ENCODE measurements around the gene PRRX2. TPM values are rescaled to one million over a fixed set of nuclear protein-coding genes. Genes with fewer than 3 reads are reported as not detected.
A peak's percentile ranks its signal among the peaks of the same experiment; 100 is the strongest.

The PRRX2 gene
- total and polyA plus RNA-seq, 2 of the 13 experiments (the other 11 are each of a cell fraction or from before 2014, with no cell fraction given), result 0.05 TPM; not detected in 1

- TF ChIP-seq HOMEZ (CRISPR knock-in tag; IDR thresholded peaks at IDR 0.05; ENCODE audit: low read depth), result no peak
- peak; percentile 55; the same call in 1 of the 2 replicates for TF ChIP-seq ZNF580 (CRISPR knock-in tag; IDR thresholded peaks at IDR 0.05; ENCODE audit: borderline replicate concordance, low read depth)
- no peak for TF ChIP-seq TRIM22 (IDR thresholded peaks at IDR 0.05)
- TF ChIP-seq GLI4 (CRISPR knock-in tag; IDR thresholded peaks at IDR 0.05; ENCODE audit: borderline replicate concordance), result 0 out of 2 replicates have a peak, but pooled peaks have one; percentile 76
- TF ChIP-seq ZBTB21 (CRISPR knock-in tag; IDR thresholded peaks at IDR 0.05), result no peak
- TF ChIP-seq ZNF367 (CRISPR knock-in tag; IDR thresholded peaks at IDR 0.05; ENCODE audit: borderline replicate concordance), result no peak
- no peak for TF ChIP-seq ZNF17 (CRISPR knock-in tag; IDR thresholded peaks at IDR 0.05)
- no peak for TF ChIP-seq ZNF33A (CRISPR knock-in tag; IDR thresholded peaks at IDR 0.05; ENCODE audit: borderline replicate concordance)
- TF ChIP-seq ZBTB7A (CRISPR knock-in tag; IDR thresholded peaks at IDR 0.05), result no peak; the same call in 1 of the 2 replicates
- TF ChIP-seq HDAC1 (CRISPR knock-in tag; IDR thresholded peaks at IDR 0.05), result peak; percentile 34; the same call in 1 of the 2 replicates
- TF ChIP-seq HNF1A (IDR thresholded peaks at IDR 0.05; ENCODE audit: low read depth), result no peak
- no peak for TF ChIP-seq HNF1A (CRISPR knock-in tag; IDR thresholded peaks at IDR 0.05; ENCODE audit: borderline replicate concordance)
- TF ChIP-seq MYC (CRISPR knock-in tag; IDR thresholded peaks at IDR 0.05; ENCODE audit: borderline replicate concordance), result no peak
- no peak for TF ChIP-seq RELA (CRISPR knock-in tag; IDR thresholded peaks at IDR 0.05)
- no peak for TF ChIP-seq ZNF224 (CRISPR knock-in tag; IDR thresholded peaks at IDR 0.05)
- TF ChIP-seq SPEN (CRISPR knock-in tag; IDR thresholded peaks at IDR 0.05; ENCODE audit: low read depth), result no peak
- TF ChIP-seq MZF1 (CRISPR knock-in tag; IDR thresholded peaks at IDR 0.05; ENCODE audit: borderline replicate concordance), result no peak
- TF ChIP-seq ATF6 (CRISPR knock-in tag; conservative IDR thresholded peaks at IDR 0.05), result no peak
- TF ChIP-seq POLR2AphosphoS5 (IDR thresholded peaks at IDR 0.05; ENCODE audit: low read depth, low read length), result no peak
- TF ChIP-seq ZNF614 (CRISPR knock-in tag; IDR thresholded peaks at IDR 0.05; ENCODE audit: borderline replicate concordance), result no peak
- 0 out of 2 replicates have a peak, but pooled peaks have one; percentile 25 for TF ChIP-seq PHF21A (CRISPR knock-in tag; IDR thresholded peaks at IDR 0.05)
Observed at GRCh38 chr9:129737479-129738274, 72.2 kb downstream of the PRRX2 start (continued).

Data from HepG2 (cell line).